GM23248 (cell line): ENCODE results near the gene PDLIM3.

Source experiments
- EZH2 ChIP-seq: fragments of 200-600 bp; sonication (generic); IDR thresholded peaks from 2 replicates; pipeline ENCODE4 v1.6.1; 2018; ENCODE audit warnings: antibody characterized with exemption, mild to moderate bottlenecking; ENCODE audit not compliant: insufficient read depth, poor library complexity, severe bottlenecking
- EZH2phosphoT487 ChIP-seq: fragments of 200-600 bp; sonication (generic); IDR thresholded peaks from 2 replicates; pipeline ENCODE4 v1.6.1; 2018; ENCODE audit warnings: antibody characterized with exemption, moderate library complexity, mild to moderate bottlenecking, low read depth; ENCODE audit not compliant: insufficient read depth

DNA sequence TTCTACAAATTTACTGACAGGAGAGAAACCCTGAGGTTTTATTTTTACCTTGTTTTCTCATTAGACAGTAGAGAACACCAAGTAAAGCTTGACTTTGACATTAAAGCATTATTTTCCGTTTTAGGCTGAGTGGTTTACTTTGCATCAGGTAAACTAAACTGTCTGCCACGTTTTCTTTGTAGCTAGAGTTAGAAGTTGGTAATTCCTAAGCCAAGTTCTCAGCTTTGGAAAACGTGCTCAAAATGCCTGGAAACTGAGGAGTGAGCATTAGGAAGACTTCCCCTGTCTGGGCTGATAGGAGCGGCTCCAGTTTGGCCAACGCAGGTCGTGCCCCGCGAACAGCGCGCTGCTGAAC is 819 bp downstream of the PDLIM3 start:
- no peak for TF ChIP-seq EZH2
- TF ChIP-seq EZH2phosphoT487 = no peak
